ENCODE results near the gene ZNF367. TPM values are rescaled to one million over a fixed set of nuclear protein-coding genes. Genes with fewer than 3 reads are reported as not detected.

ZNF367 gene
- total RNA-seq, 1 experiment from 2014 or later = 10.1 TPM

DNA sequence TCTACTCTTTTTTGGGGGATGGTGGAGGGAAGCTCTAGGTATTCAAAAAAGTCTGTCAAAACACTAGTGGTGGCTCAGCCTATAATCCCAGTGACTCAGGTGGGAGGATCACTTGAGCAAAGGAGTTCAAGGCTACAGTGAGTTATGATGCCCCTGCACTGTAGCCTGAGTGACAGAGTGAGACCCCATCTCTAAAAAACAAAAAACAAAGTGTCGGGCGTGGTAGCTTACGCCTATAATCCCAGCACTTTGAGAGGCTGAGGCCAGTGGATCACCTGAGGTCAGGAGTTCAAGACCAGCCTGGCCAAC, 18.9 kb downstream of the ZNF367 start:
- H3K4me2 ChIP-seq (ENCODE audit: insufficient read depth, insufficient read length, low read length) = no peak overlapping the region

More for the DNA sequence above, 18.9 kb downstream of the ZNF367 start:
- no peak overlapping the region for H2AK5ac ChIP-seq (ENCODE audit: insufficient read length, low read length)
- no peak overlapping the region for H3K4ac ChIP-seq (ENCODE audit: low read depth, low read length)
- H4K91ac ChIP-seq (ENCODE audit: insufficient read length, low read depth, low read length) = no peak overlapping the region
- no peak overlapping the region for H4K5ac ChIP-seq (ENCODE audit: insufficient read length, low read depth, low read length)
- H3K27ac ChIP-seq (ENCODE audit: insufficient read length, low read depth, low read length) = no peak overlapping the region
- H3K9ac ChIP-seq (ENCODE audit: extremely low read depth, insufficient read length, low read length) = no peak overlapping the region
- H3K9me3 ChIP-seq (ENCODE audit: control insufficient read depth, low read depth, low read length) = no peaks in the 10 kb centered on the region
- H3K27ac Mint-ChIP-seq = peak overlapping the region; percentile 84 to 93 (median 88); a peak in 5 of 7 replicates
- H3K36me3 Mint-ChIP-seq (ENCODE audit: insufficient read depth in 1 of 3, low read depth in 3 of 3) = peaks cover 15 to 24% (median 23%) of the 10 kb centered on the region in 3 experiments
- H2BK12ac ChIP-seq (ENCODE audit: insufficient read length, low read depth, low read length) = no peak overlapping the region
- no peak overlapping the region for H3K18ac ChIP-seq (ENCODE audit: insufficient read length, low read depth, low read length)
- H3K79me2 ChIP-seq (ENCODE audit: insufficient read depth, low read length) = peaks cover 7% of the 10 kb centered on the region; the same call in 1 of the 2 replicates
- no peak overlapping the region for H2AFZ ChIP-seq (ENCODE audit: low read length)
- peaks cover 9% of the 10 kb centered on the region in 2 experiments for H3K9me3 Mint-ChIP-seq
- H3K56ac ChIP-seq (ENCODE audit: insufficient read length, low read depth, low read length) = no peak overlapping the region
- H3K23ac ChIP-seq (ENCODE audit: insufficient read length, low read depth, low read length) = no peak overlapping the region
- H2BK15ac ChIP-seq (ENCODE audit: low read depth, low read length) = no peak overlapping the region
- H3K4me1 Mint-ChIP-seq = peaks cover 27 to 35% of the 10 kb centered on the region in 2 experiments
- H2BK20ac ChIP-seq (ENCODE audit: low read depth, low read length, poor library complexity, severe bottlenecking) = no peak overlapping the region
- H3T11ph ChIP-seq (ENCODE audit: low read length) = no peak overlapping the region
- H4K20me1 ChIP-seq (ENCODE audit: control insufficient read depth, insufficient read depth, insufficient read length) = no peaks in the 10 kb centered on the region
- WGBS (ENCODE audit: extremely low coverage, insufficient read length, low lambda C conversion rate) = no CpG with 5 or more reads among the region's 3 CpGs
- peaks cover 10% of the 10 kb centered on the region for H3K4me1 ChIP-seq (ENCODE audit: insufficient read depth, low read length)
- no peak overlapping the region; the same call in 1 of the 2 replicates for H3K14ac ChIP-seq (ENCODE audit: insufficient read depth, low read length)
- H3K79me1 ChIP-seq (ENCODE audit: insufficient read depth, low read depth, low read length, poor library complexity, severe bottlenecking) = peaks cover 4% of the 10 kb centered on the region
- TF ChIP-seq, protein P1, sequence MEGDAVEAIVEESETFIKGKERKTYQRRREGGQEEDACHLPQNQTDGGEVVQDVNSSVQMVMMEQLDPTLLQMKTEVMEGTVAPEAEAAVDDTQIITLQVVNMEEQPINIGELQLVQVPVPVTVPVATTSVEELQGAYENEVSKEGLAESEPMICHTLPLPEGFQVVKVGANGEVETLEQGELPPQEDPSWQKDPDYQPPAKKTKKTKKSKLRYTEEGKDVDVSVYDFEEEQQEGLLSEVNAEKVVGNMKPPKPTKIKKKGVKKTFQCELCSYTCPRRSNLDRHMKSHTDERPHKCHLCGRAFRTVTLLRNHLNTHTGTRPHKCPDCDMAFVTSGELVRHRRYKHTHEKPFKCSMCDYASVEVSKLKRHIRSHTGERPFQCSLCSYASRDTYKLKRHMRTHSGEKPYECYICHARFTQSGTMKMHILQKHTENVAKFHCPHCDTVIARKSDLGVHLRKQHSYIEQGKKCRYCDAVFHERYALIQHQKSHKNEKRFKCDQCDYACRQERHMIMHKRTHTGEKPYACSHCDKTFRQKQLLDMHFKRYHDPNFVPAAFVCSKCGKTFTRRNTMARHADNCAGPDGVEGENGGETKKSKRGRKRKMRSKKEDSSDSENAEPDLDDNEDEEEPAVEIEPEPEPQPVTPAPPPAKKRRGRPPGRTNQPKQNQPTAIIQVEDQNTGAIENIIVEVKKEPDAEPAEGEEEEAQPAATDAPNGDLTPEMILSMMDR (conservative IDR thresholded peaks at IDR 0.05) = no peak
- H4K8ac ChIP-seq (replicated peaks; ENCODE audit: insufficient read length, low read depth, low read length) = no peak overlapping the region
- no peak overlapping the region for H2BK120ac ChIP-seq (ENCODE audit: low read depth, low read length, poor library complexity, severe bottlenecking)
- no peaks in the 10 kb centered on the region for H3K27me3 ChIP-seq (ENCODE audit: insufficient read depth, low read length)
- H3K27me3 Mint-ChIP-seq (ENCODE audit: low read depth) = no peaks in the 10 kb centered on the region
- H3K23me2 ChIP-seq (ENCODE audit: insufficient read length, low read depth, low read length, poor library complexity, severe bottlenecking) = no peaks in the 10 kb centered on the region
- DNase-seq = no peak
- no peak overlapping the region for H3K4me3 Mint-ChIP-seq
- no peak overlapping the region for H2BK5ac ChIP-seq (ENCODE audit: insufficient read length, low read length)

Measured in H9 (cell line).